GM21390 (cell line): ENCODE results near the gene SMIM33.
"Not testable (repeated sequence)": the region's sequence is repeated elsewhere in the genome, so short reads cannot be mapped to it uniquely, and the experiment has no call there.

Experiments
- ATAC-seq: cut with Tn5 transposase; IDR thresholded peaks from one replicate; pipeline ENCODE4 v1.9.1; 2021; ENCODE audit not compliant: unreplicated experiment

The SMIM33 gene

GRCh38 chr5:139456776-139457175, 14.0 kb upstream of the SMIM33 start:
- ATAC-seq = no peak

GRCh38 chr5:139457241-139457640, 13.6 kb upstream of the SMIM33 start:
- no peak for ATAC-seq

GRCh38 chr5:139457653-139458306, 13.0 kb upstream of the SMIM33 start:
- ATAC-seq = no peak

- peak; percentile 62 for ATAC-seq
These were observed 12.0 kb upstream of the SMIM33 start for GRCh38 chr5:139458580-139459407.

- no peak for ATAC-seq
These were observed 11.3 kb upstream of the SMIM33 start for GRCh38 chr5:139459451-139459934.

GRCh38 chr5:139460455-139460854, 10.3 kb upstream of the SMIM33 start:
- ATAC-seq = no peak

GRCh38 chr5:139461176-139461575, 9.6 kb upstream of the SMIM33 start:
- ATAC-seq = no peak

GRCh38 chr5:139461698-139462097, 9.1 kb upstream of the SMIM33 start:
- no peak for ATAC-seq

GRCh38 chr5:139462586-139463276, 8.1 kb upstream of the SMIM33 start, which contains the start of gene ECSCR:
TSS of gene ECSCR (minus strand) at chr5:139462743. CDS start at chr5:139462670, 73 bp downstream.
- ATAC-seq = no peak

- ATAC-seq = no peak
These were observed 2.3 kb upstream of the SMIM33 start for GRCh38 chr5:139468421-139468931.

GRCh38 chr5:139472386-139473030, 1.7 kb downstream of the SMIM33 start:
- ATAC-seq = no peak

- no peak for ATAC-seq
These were observed 2.3 kb downstream of the SMIM33 start for GRCh38 chr5:139473105-139473504.

- no peak for ATAC-seq
These were observed 2.8 kb downstream of the SMIM33 start for GRCh38 chr5:139473565-139473964.

GRCh38 chr5:139474890-139475791, 4.3 kb downstream of the SMIM33 start:
- ATAC-seq = no peak

- no peak for ATAC-seq
These were observed 5.2 kb downstream of the SMIM33 start for GRCh38 chr5:139475865-139476617.

- ATAC-seq = not testable (repeated sequence)
These were observed 8.0 kb downstream of the SMIM33 start for GRCh38 chr5:139478657-139479423.

GRCh38 chr5:139479729-139480128, 8.9 kb downstream of the SMIM33 start:
- not testable (repeated sequence) for ATAC-seq

- ATAC-seq = no peak
These were observed 10.3 kb downstream of the SMIM33 start for GRCh38 chr5:139481122-139481533.
